GM12874 (cell line): ENCODE data around the gene DNAJA1.

Experiments used
- TF ChIP-seq, protein P1 (sequence below): IDR thresholded peaks from 2 replicates; pipeline ENCODE4 v1.5.1; 2011; ENCODE audit warnings: low read depth, mild to moderate bottlenecking, control low read depth, low read length, moderate library complexity; ENCODE audit not compliant: insufficient read depth

The DNAJA1 gene

DNA sequence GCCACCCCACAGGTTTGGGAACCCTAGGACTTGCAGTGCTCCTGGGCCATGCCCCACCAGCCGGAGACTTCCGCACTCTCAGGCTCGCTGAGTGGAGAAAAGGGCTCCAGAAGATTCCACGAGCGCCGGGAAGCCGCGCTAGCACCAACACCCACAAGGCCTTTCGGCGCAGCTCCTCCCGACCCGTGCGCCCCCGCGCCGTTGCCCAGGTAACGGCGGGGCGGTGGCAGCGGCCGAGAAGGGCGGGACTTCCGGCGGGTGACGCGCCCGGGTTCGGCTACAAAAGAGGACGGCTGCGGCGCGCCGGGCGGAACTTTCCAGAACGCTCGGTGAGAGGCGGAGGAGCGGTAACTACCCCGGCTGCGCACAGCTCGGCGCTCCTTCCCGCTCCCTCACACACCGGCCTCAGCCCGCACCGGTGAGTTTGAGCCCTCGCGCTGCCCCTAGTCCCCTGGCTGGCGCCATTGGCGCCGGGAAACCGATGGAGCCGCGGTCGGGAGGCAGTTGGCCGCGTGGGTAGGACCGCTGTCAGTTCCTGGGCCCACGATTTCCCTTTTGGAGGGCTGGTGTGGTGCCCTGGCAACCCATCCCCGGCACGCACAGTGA lies at the start of gene DNAJA1:
Gene DNAJA1 (plus strand): TSS at position 308 of the 606 bp plus-strand sequence. CDS start 1,212 bp downstream, outside the sequence.
- TF ChIP-seq, protein P1, sequence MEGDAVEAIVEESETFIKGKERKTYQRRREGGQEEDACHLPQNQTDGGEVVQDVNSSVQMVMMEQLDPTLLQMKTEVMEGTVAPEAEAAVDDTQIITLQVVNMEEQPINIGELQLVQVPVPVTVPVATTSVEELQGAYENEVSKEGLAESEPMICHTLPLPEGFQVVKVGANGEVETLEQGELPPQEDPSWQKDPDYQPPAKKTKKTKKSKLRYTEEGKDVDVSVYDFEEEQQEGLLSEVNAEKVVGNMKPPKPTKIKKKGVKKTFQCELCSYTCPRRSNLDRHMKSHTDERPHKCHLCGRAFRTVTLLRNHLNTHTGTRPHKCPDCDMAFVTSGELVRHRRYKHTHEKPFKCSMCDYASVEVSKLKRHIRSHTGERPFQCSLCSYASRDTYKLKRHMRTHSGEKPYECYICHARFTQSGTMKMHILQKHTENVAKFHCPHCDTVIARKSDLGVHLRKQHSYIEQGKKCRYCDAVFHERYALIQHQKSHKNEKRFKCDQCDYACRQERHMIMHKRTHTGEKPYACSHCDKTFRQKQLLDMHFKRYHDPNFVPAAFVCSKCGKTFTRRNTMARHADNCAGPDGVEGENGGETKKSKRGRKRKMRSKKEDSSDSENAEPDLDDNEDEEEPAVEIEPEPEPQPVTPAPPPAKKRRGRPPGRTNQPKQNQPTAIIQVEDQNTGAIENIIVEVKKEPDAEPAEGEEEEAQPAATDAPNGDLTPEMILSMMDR = no peak

DNA sequence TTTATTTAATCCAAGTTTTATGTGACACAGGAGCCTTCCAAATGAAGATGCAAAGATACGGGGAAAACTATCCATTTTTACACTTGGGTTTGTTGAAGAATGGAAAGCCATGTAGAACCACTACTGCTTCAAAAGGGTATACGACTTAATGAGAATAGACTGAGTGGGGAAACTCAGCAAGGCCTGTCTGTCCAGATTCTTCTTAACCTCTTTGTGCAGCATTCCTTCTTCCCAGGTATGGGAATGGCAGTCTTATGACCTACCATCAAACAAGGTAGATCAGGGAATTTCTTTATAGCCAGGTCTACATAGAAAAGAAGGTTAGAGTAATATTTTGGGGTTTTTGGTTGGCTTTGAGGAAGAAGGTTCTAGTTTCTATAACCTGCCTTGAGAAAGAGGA lies 47.0 kb upstream of the DNAJA1 start:
- TF ChIP-seq, protein P1 = no peak

DNA sequence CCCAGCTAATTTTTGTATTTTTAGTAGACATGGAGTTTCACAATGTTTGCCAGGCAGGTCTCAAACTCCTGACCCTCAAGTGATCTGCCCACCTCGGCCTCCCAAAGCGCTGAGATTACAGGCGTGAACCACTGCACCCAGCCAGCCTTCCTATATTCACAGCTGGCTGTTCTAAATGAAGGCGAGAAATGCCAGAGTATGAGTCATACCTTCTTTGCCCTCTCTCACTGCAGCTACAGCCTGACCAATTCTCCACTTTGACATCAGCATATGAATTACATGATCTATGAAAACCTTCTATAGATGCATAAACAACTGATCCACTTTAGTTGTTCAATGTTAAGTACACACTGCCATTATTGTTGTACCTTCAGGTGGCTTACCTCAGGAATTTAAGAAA lies 38.1 kb upstream of the DNAJA1 start:
- TF ChIP-seq, protein P1 = no peak

DNA sequence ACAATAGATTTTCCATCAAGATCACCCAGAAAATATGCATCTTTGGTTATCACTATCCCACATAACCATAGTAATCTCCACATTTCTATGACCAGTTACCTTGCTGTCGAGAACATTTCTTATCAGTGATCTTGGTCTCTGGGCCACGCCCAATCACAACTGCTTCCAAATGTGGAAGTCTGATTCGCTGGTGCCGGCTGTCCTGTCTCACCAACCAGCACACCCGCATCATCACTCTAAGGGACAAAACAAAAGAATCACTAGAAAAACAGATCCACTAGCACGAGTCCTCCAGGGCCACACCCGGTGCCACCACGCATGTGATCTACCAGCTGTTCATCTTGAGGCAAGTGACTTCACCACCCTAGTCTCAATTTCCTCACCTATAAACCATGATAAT lies 35.4 kb upstream of the DNAJA1 start:
- TF ChIP-seq, protein P1 = no peak

DNA sequence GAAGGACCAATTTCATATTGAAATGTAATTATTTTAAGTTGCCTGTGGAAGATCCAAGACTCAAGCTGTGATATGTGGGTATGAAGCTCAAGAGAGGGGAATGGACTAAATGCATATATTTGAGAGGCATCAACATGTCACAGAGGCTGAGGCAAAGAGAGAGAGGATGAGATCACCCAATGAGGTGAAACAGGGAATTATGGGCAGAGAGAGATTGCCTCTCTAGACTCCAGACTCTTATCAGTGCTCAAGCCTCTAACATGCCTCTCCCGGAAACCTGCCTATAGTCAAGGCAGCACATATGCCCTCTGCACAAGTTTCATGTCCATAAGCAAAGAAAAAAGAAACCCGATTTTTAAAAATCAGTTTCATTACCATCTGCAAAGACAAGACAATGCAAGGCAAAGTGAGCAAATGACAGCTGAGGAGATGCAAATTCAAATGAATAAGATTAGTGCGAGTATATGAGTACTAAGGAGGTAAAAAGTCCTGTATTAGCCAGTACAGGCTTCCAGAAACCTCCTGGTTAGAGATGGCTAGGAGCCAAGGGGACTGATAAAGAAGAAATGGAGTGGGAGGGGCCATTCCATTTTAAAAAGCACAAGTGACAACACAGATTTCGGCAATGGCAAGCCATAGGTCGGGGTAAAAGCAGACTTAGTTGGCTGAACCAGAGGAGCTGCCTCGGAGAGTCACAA lies 33.0 kb upstream of the DNAJA1 start:
- TF ChIP-seq, protein P1 = no peak

DNA sequence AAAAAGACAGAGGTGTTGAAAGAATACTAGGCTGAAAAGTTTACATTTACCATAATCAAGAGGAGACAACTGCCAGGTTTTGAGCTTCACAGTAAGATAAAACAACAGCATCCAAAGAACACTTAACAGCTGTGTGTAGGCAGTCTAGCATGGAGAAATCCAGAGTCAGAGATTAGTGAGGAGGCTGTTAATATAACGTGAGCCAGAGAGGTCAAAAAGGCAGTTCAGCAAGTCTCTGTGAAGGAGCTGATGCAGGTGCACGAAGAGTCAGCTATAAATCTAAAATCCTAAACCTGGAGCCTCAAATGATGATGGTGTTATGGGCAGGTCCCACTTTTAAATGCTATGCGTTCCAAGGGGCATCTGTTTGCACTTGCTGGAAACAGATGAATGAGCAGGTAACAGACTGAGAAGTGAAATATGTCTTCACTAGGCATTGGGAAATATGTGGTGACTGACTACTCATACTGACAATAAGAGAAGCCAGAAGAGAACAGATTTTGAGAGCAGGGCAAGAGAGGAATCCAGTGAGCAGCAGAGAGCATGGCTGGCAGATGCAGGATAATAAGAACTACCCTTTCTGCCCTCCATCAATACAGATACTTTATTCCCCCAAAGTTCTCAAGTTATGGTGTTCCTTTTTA lies 32.4 kb upstream of the DNAJA1 start:
- TF ChIP-seq, protein P1 = no peak

DNA sequence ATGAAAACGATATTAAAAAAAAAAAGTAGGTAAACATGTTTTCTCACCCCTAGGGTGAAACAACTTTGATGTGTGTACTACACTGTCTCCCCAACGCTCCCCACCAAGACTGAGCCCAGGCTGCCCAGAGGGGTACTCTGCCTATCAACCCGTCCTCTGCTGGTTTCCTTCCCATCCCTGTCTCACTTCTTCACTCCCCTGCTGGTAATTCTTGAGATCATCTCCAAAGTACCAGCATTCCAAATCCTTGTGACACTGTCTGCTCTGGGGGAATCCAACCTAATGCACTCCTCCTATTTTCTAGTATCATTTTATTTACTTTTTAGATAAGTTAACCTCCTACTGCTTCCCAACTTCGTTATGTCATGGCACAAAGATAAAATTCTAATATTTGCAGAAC lies 17.3 kb upstream of the DNAJA1 start:
- TF ChIP-seq, protein P1 = no peak
